NCI-H1694 treated with DMSO at 0.1 percent for 48 hours (cell line): Measurements from ENCODE around the gene RELL2.

Experiments
- DNase-seq: peaks from one replicate; lab custom pipeline; 2025; lab: John Stamatoyannopoulos, UW

RELL2 gene

GRCh38 chr5:141618804-141619554, 17.8 kb upstream of the RELL2 start, which contains the start of gene DIAPH1:
Gene DIAPH1, minus strand, starts transcription at chr5:141619000. Its CDS starts 86 bp downstream, at chr5:141618914.
- peak; percentile 84 for DNase-seq

GRCh38 chr5:141623186-141623585, 13.6 kb upstream of the RELL2 start:
- no peak for DNase-seq

GRCh38 chr5:141623611-141624010, 13.2 kb upstream of the RELL2 start:
- DNase-seq: no peak

GRCh38 chr5:141628175-141628788, 8.5 kb upstream of the RELL2 start:
- DNase-seq: no peak

- no peak for DNase-seq
Observed at GRCh38 chr5:141630570-141631140, 6.1 kb upstream of the RELL2 start.

- no peak for DNase-seq
Observed at GRCh38 chr5:141632650-141633049, 4.1 kb upstream of the RELL2 start.

GRCh38 chr5:141633871-141634561, 2.8 kb upstream of the RELL2 start:
- DNase-seq: no peak

- DNase-seq: no peak
Observed at GRCh38 chr5:141634720-141635119, 2.1 kb upstream of the RELL2 start.

GRCh38 chr5:141635646-141636045, 1.2 kb upstream of the RELL2 start:
- no peak for DNase-seq

GRCh38 chr5:141636106-141636412, 738 bp upstream of the RELL2 start:
- DNase-seq: no peak

- no peak for DNase-seq
Observed at GRCh38 chr5:141637123-141637766, 448 bp downstream of the RELL2 start.

GRCh38 chr5:141637767-141638419, 1.1 kb downstream of the RELL2 start:
- no peak for DNase-seq

GRCh38 chr5:141638771-141639170, 2.0 kb downstream of the RELL2 start:
- no peak for DNase-seq

GRCh38 chr5:141639357-141640050, 2.7 kb downstream of the RELL2 start:
- no peak for DNase-seq

- DNase-seq: no peak
Observed at GRCh38 chr5:141640051-141640415, 3.2 kb downstream of the RELL2 start.

- DNase-seq: no peak
Observed at GRCh38 chr5:141640698-141641097, 3.9 kb downstream of the RELL2 start.

GRCh38 chr5:141641634-141642267, 5.0 kb downstream of the RELL2 start:
- no peak for DNase-seq

- no peak for DNase-seq
Observed at GRCh38 chr5:141646026-141646425, 9.2 kb downstream of the RELL2 start.

- DNase-seq: no peak
Observed at GRCh38 chr5:141647242-141647641, 10.4 kb downstream of the RELL2 start.

GRCh38 chr5:141647851-141648250, 11.1 kb downstream of the RELL2 start:
- no peak for DNase-seq
